NCI-H2227 treated with DMSO at 0.1 percent for 48 hours (cell line): ENCODE results near the gene PLPPR3.
"Not testable (repeated sequence)": the region's sequence is repeated elsewhere in the genome, so short reads cannot be mapped to it uniquely, and the experiment has no call there.

Source experiments
- DNase-seq: peaks from one replicate; lab custom pipeline; 2025; lab: John Stamatoyannopoulos, UW

The PLPPR3 gene

DNA sequence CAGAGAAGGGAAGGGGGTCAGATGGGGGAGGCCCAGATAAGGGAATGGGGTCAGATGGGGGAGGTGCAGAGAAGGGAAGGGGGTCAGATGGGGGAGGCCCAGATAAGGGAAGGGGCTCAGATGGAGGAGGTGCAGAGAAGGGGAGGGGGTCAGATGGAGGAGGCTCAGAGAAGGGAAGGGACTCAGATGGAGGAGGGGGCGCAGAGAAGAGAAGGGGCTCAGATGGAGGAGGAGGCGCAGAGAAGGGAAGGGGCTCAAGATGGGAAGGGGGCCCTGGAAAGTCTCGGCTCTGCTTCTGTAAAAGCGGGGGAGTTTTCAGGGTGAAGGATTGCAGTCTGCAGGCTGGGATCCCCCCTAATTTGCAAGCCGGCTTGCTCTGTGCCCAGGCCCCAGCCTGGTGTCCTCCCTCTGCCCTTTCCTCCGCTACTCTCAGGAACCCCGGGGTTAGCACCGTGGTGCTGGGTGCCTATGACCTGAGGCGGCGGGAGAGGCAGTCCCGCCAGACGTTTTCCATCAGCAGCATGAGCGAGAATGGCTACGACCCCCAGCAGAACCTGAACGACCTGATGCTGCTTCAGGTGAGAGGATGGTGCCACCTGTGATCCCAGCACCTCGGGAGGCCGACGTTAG is 7.5 kb upstream of the PLPPR3 start:
- no peak for DNase-seq

DNA sequence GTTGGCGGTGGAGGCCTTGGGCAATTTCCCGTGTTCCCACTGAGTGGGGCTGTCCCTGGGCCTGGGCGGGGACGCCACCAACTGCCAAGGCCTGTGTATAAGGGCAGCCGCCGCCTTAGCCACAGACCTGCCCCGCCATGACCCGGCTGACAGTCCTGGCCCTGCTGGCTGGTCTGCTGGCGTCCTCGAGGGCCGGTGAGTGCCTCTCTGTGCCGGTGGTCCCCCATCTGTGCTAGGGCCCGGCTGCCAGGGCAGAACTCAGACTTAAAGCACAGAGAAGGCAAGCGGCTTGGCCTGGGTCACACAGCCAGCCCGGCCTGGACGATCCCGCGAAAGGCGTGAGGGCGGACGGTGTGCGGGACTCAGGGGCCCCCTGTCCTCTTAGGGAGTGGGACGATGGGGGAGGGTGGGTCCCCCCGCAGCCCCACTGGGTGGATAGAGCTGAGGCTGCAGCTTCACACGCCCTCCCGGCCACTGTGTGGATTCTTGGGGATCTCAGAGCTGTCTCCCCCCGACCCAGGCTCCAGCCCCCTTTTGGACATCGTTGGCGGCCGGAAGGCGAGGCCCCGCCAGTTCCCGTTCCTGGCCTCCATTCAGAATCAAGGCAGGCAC is 6.1 kb upstream of the PLPPR3 start, which contains the start of gene AZU1:
Gene AZU1 (plus strand): TSS at position 128 of the 612 bp plus-strand sequence. CDS start 10 bp downstream, at position 138.
- DNase-seq = no peak

DNA sequence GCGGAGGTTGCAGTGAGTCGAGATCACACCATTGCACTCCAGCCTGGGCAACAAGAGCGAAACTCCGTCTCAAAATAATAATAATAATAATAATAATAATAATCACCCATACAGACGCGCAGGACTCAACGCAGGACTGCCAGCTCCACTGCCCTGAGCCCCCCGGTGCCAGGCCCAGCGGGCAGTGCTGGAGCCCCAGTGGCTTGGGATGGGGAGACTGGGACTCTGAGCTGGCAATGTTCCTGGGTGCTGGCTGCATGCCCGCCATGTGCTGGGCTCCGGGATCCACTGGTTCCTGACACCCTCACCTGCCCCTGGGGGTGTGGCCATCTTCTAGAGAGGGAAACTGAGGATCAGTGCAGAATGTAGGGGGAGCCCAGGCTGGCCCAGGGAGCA is 5.6 kb upstream of the PLPPR3 start:
- no peak for DNase-seq

GRCh38 chr19:825897-826644 is 4.3 kb upstream of the PLPPR3 start:
- no peak for DNase-seq

GRCh38 chr19:824885-825284 is 3.1 kb upstream of the PLPPR3 start:
- no peak for DNase-seq

DNA sequence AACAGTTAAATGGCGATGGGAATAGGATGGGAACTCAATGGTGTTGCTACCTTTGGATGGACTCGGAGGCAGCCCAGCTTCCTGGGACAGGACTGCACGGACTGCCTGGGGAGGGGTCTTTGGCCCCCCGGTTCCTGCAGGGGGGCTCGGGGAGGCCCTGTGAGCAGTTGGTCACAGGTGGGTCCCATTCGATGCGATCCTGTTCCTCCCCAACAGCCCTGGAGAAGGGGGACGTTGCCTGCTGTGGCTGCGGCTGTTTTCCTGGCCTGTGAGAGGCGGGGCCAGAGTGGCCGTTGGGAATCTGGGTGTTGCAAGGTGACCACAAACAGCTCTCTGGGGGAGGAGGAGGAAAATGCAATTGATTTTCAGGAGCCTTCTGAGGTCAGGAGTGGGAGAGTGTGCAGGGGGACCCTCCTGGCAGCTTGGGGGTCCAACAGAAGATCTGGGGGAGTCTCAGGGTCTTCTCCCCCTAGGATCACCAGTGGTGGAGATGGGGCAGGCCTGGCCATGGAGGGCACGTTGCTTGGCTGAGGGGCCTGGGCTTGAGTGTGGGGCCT is 1.9 kb upstream of the PLPPR3 start:
- DNase-seq = no peak

DNA sequence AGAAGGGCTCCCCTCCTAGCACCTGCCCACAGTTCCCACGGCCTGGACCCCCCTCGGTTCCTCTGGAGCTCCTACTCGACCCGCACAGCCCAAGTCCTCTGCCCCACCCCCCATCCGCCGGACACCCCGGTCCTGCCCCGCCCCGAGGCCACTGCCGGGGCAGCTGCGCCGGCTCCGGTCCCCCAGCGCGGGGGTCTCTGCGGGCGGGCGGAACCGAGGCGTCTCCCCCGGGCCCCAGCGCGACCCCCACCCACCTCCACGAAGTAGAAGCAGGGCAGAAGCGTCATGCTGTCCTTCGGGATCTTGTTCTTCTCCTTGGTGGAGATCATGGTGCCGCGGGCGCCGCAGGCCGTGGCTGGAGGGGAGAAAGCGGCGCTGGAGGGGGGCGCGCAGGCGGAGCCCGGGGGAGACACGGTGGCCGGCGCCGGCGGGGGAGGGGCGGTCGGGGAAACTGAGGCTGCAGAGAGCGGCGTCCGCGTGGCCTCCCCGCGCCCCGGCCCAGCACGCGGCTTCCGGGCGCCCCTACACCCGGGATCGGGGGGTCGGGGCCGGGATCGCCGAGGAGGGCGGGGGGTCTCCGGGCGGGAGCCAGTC is 427 bp downstream of the PLPPR3 start:
- DNase-seq = no peak

DNA sequence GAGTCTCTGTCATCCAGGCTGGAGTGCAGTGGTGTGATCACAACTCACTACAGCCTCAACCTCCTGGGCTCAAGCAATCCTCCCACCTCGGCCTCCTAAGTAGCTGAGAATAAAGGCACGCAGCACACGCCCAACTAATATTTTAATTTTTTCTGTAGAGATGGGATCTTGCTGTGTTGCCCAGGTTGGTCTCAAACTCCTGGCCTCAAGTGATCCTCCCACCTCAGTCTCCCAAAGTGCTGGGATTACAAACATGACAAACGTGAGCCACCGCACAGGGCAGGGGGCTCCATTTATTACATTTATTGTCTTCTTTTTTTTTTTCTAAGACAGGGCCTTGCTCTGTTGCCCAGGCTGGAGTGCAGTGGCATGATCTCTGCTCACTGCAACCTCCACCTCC is 1.5 kb downstream of the PLPPR3 start:
- not testable (repeated sequence) for DNase-seq

DNA sequence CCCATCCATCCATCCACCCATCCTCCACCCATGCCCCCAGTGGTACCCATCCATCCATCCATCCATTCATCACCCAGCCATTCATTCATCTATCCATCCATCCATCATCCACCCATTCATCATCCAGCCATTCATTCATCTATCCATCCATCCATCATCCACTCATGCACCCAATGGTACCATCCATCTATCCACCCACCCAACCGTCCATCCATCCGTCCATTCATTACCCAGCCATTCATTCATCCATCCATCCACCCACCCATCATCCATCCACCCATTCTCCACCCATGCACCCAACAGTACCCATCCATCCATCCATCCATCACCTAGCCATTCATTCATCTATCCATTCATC is 5.3 kb downstream of the PLPPR3 start:
- DNase-seq = no peak

DNA sequence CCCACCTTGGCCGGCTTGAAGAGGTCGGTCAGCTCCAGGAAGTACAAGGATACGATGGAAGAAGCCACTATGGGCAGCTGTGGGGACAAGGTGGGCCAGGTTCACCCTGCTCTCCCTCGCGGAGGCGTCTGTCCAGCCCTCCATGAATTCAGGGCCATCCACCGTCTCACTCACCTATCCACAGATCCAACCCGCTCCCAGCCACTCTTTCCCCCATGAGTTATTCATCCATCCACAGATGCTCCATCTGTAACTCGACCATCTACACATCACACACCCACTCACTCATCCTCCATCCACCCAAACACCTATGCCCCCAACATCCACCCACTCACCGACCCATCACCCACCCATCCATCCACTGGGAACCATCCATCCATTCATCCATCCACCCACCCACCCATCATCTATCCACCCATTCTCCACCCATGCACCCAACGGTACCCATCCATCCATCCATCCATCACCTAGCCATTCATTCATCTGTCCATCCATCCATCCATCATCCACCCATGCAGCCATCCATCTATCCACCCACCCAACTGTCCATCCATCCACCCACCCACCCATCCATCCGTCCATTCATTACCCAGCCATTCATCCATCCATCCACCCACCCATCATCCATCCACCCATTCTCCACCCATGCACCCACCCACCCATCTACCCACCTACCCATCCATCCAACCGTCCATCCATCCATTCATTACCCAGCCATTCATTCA is 5.8 kb downstream of the PLPPR3 start:
- no peak for DNase-seq

GRCh38 chr19:815079-815774 is 6.5 kb downstream of the PLPPR3 start:
- no peak for DNase-seq

DNA sequence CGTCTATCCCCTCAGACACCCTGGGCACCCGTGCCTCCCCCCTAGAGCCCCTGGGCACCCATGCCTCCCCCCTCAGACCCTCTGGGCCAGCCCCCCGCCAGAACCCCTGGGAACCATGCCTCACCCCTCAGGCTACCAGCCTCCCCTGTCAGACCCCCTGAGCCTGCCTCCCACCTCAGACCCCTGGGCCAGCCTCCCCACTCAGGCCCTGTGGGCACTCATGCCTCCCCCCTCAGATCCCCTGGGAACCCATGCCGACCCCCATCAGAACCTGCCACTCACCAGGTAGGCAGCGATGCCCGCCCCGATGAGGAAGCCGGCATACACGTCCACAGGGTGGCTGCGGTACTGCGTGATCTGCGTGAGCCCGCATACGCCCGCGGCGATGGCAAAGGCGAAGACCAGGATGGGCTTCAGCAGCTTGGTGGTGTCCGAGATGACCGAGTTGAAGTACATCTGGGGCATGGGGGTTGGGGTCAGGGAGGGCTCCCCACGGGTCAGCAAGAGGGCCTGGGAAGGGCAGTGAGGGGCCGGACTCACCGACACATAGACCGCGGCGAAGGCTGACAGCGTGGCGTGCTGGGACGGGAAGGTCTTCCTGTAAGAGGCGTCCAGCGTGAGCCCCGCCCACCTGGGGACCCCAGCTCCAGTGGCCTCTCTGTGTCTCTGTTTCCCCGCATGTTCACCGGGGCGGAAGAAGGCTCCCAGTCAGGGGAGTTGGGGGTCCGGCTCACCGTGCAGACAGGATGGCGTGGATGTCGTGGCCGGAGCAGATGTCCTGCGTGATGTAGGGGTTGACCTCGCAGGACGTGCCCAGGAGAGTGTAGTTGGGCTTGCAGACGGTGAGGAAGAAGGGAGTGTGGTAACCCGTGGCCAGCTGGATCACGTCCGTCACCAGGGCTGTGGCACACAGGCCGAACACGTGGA is 7.3 kb downstream of the PLPPR3 start:
- DNase-seq = no peak

DNA sequence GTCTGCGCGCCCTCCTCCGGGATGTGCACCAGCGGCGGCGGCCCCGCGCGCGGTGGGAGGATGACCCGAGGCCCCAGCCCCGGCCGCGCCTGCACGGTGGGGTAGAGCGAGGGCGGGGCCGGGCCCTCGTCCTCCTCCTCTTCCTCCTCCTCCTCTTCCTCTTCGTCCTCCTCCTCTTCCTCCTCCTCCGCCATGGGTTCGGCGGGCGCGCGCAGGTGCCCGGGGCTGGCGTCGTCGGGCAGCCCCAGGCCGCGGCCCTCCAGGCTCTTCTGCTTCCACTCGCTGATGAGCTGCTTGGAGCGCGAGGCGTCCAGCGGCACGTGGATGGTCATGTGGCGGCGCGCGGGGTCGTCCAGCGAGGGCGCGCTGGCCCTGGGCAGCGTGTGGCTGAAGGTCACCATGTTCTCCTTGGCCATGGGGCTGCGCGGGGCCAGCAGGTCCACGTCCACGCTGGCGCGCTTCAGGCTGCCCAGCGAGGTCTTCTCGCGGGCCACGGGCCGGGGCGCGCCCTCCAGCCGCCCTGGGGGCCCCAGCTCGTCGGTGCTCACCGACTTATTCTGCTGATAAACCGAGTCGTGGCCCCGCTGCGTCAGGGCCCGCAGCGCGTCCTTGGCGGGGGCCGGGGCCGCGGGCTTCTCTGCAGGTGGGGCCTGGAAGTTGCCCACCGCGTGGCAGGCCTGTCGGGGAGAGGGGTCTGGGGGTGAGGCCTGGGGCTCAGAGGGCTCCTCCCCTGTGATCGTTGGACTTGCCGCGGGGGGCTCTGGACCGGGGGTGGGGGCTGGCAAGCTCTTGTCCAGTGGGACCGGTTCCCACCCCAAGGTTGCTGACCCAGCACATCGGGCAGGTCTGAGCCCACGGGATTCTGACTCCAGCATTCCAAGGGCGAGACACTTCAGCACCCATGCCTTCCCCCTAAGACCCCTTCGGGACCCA is 8.3 kb downstream of the PLPPR3 start:
- no peak for DNase-seq

DNA sequence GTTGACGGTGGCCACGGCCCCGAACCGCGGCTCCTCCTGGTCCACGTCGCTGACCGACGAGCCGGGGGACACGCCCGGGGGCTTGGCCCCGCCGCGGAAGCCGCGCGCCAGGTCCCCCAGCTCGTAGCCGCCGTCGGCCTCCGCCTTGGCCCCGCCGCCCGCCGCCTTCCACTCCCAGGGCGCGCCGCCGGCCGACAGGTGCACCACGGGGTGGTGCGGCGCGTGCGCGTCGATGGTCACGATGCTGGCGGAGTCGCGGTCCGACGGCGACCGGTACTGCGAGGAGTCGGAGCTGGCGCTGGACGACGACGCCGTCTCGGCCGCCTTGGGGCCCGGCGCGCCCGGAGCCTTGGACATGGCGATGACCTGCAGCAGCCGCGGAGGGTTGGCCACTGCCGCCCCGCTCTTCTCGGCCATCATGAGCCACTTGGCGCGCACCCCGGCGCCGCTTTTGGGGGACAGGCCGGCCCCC is 9.0 kb downstream of the PLPPR3 start:
- DNase-seq = no peak

GRCh38 chr19:812049-812746 is 9.6 kb downstream of the PLPPR3 start:
- no peak for DNase-seq

GRCh38 chr19:811506-812048 is 10.2 kb downstream of the PLPPR3 start:
- DNase-seq = no peak

DNA sequence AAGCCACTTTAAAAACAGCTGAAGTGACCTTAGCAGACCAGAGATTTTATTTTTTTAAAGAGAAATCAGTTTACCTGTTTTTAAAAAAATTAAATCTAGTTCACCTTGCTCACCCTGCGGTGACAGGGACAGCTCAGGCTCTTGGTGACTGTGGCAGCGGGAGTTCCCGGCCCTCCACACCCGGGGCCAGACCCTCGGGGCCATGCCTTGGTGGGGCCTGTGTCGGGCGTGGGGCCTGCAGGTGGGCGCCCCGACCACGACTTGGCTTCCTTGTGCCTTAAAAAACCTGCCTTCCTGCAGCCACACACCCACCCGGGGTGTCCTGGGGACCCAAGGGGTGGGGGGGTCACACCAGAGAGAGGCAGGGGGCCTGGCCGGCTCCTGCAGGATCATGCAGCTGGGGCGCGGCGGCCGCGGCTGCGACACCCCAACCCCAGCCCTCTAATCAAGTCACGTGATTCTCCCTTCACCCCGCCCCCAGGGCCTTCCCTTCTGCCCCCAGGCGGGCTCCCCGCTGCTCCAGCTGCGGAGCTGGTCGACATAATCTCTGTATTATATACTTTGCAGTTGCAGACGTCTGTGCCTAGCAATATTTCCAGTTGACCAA is 10.8 kb downstream of the PLPPR3 start:
- DNase-seq = no peak
